H1 (cell line): ENCODE data around the gene HDAC3.
A peak's percentile ranks its signal among the peaks of the same experiment; 100 is the strongest.

Source experiments
- CEBPB ChIP-seq: IDR thresholded peaks from 2 replicates; pipeline ENCODE4 v1.6.1; 2012; ENCODE audit warnings: low read depth, low read length
- CREB1 ChIP-seq: IDR thresholded peaks from 2 replicates; pipeline ENCODE4 v1.6.1; 2012; ENCODE audit warnings: inconsistent platforms
- GABPA ChIP-seq: IDR thresholded peaks from 2 replicates; pipeline ENCODE4 v1.6.1; 2011; ENCODE audit warnings: mild to moderate bottlenecking, low read length, moderate library complexity, borderline replicate concordance; ENCODE audit not compliant: insufficient read depth
- RXRA ChIP-seq: IDR thresholded peaks from 2 replicates; pipeline ENCODE4 v1.6.1; 2011; ENCODE audit warnings: low read depth, mild to moderate bottlenecking, low read length, moderate library complexity; ENCODE audit not compliant: insufficient read depth
- SIN3A ChIP-seq, 2 experiments: IDR thresholded peaks in 1 of 2; conservative IDR thresholded peaks in 1 of 2; 2 replicates each; pipeline ENCODE4 v1.6.1; 2011 to 2012; ENCODE audit warnings: low read length in 2 of 2, improper control_type of control experiment in 1 of 2, low read depth in 1 of 2, mild to moderate bottlenecking in 1 of 2
- TAF1 ChIP-seq: IDR thresholded peaks from 2 replicates; pipeline ENCODE4 v1.6.1; 2011; ENCODE audit warnings: mild to moderate bottlenecking, low read depth, low read length
- YY1 ChIP-seq: IDR thresholded peaks from 2 replicates; pipeline ENCODE4 v1.6.1; 2011; ENCODE audit warnings: low read depth, mild to moderate bottlenecking, low read length
- TF ChIP-seq, protein P1 (sequence below), 3 experiments: IDR thresholded peaks; 1 replicate in 2 of 3; 2 replicates in 1 of 3; pipeline versions ENCODE4 v1.5.1 to v1.6.1; 2011; ENCODE audit warnings: low read length in 3 of 3, mild to moderate bottlenecking in 3 of 3, inconsistent platforms in 2 of 3, low read depth in 1 of 3, moderate library complexity in 1 of 3; ENCODE audit not compliant: insufficient read depth in 1 of 3; ENCODE audit errors: control extremely low read depth in 1 of 3

- TF ChIP-seq, protein P1, sequence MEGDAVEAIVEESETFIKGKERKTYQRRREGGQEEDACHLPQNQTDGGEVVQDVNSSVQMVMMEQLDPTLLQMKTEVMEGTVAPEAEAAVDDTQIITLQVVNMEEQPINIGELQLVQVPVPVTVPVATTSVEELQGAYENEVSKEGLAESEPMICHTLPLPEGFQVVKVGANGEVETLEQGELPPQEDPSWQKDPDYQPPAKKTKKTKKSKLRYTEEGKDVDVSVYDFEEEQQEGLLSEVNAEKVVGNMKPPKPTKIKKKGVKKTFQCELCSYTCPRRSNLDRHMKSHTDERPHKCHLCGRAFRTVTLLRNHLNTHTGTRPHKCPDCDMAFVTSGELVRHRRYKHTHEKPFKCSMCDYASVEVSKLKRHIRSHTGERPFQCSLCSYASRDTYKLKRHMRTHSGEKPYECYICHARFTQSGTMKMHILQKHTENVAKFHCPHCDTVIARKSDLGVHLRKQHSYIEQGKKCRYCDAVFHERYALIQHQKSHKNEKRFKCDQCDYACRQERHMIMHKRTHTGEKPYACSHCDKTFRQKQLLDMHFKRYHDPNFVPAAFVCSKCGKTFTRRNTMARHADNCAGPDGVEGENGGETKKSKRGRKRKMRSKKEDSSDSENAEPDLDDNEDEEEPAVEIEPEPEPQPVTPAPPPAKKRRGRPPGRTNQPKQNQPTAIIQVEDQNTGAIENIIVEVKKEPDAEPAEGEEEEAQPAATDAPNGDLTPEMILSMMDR (IDR thresholded peaks at IDR 0.05; ENCODE audit: control extremely low read depth in 1 of 3, insufficient read depth in 1 of 3, low read depth in 1 of 3, low read length in 3 of 3), result peak; percentile 83 to 97 (median 87)
- TF ChIP-seq SIN3A (conservative IDR thresholded peaks at IDR 0.05 in 1 of 2, IDR thresholded peaks at IDR 0.05 in 1 of 2; ENCODE audit: low read depth in 1 of 2, low read length in 2 of 2) (peak; percentile 81 to 95; a peak in 3 of 4 replicates), YY1 (peak; percentile 50; the same call in 1 of the 2 replicates), CREB1 (peak; percentile 67; the same call in 1 of the 2 replicates), GABPA (no peak), TAF1 (peak; percentile 84), RXRA (no peak), CEBPB (no peak)
Measured at GRCh38 chr5:141618804-141619554, 17.7 kb downstream of the HDAC3 start, which contains the start of gene DIAPH1.
